GM18951 (cell line): ENCODE data around the gene CADM3.

Experiments used
- POLR2A ChIP-seq: IDR thresholded peaks from 4 replicates; pipeline ENCODE4 v1.6.1; 2011; ENCODE audit warnings: mild to moderate bottlenecking; ENCODE audit not compliant: insufficient read length, insufficient read depth; ENCODE audit errors: extremely low read depth
- in situ Hi-C: fragments of 300-500 bp; cut with MboI; formaldehyde crosslinking; loops from one replicate; pipeline ENCODE4 v1.12.0; 2022; ENCODE audit warnings: low sequenced_read_pairs, mixed read lengths, inconsistent platforms; ENCODE audit not compliant: unreplicated experiment

Gene CADM3

GRCh38 chr1:159223004-159223403 is 51.6 kb downstream of the CADM3 start:
- no peak for TF ChIP-seq POLR2A
- in situ Hi-C loops = no loop called here

- no peak for TF ChIP-seq POLR2A
- in situ Hi-C loops = no loop called here
These were observed 57.1 kb downstream of the CADM3 start for GRCh38 chr1:159228554-159228953.

- no peak for TF ChIP-seq POLR2A
- in situ Hi-C loops = no loop called here
These were observed 58.0 kb downstream of the CADM3 start for GRCh38 chr1:159229260-159229885.

- in situ Hi-C loops = no loop called here
- no peak for TF ChIP-seq POLR2A
These were observed 58.5 kb downstream of the CADM3 start for GRCh38 chr1:159229896-159230295.

- TF ChIP-seq POLR2A = no peak
- in situ Hi-C loops = no loop called here
These were observed 68.3 kb downstream of the CADM3 start for GRCh38 chr1:159239551-159240220.

- in situ Hi-C loops = no loop called here
These were observed 75.9 kb downstream of the CADM3 start for GRCh38 chr1:159247266-159247665.

GRCh38 chr1:159248311-159248710 is 76.9 kb downstream of the CADM3 start:
- in situ Hi-C loops = no loop called here
- TF ChIP-seq POLR2A = no peak

More at GRCh38 chr1:159247266-159247665, 75.9 kb downstream of the CADM3 start:
- TF ChIP-seq POLR2A = no peak

GRCh38 chr1:159250638-159251216 is 79.3 kb downstream of the CADM3 start:
- no peak for TF ChIP-seq POLR2A
- in situ Hi-C loops = no loop called here
